ENCODE measurements around the gene DSTN.

- no peak for TF ChIP-seq POLR2A (IDR thresholded peaks at IDR 0.05)
- TF ChIP-seq, protein P1, sequence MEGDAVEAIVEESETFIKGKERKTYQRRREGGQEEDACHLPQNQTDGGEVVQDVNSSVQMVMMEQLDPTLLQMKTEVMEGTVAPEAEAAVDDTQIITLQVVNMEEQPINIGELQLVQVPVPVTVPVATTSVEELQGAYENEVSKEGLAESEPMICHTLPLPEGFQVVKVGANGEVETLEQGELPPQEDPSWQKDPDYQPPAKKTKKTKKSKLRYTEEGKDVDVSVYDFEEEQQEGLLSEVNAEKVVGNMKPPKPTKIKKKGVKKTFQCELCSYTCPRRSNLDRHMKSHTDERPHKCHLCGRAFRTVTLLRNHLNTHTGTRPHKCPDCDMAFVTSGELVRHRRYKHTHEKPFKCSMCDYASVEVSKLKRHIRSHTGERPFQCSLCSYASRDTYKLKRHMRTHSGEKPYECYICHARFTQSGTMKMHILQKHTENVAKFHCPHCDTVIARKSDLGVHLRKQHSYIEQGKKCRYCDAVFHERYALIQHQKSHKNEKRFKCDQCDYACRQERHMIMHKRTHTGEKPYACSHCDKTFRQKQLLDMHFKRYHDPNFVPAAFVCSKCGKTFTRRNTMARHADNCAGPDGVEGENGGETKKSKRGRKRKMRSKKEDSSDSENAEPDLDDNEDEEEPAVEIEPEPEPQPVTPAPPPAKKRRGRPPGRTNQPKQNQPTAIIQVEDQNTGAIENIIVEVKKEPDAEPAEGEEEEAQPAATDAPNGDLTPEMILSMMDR (IDR thresholded peaks at IDR 0.05) = no peak
Measured at GRCh38 chr20:17616480-17617211, 46.8 kb downstream of the DSTN start.

All from stomach (tissue), 4 donors.